ENCODE measurements around the gene IL10. TPM values are rescaled to one million over a fixed set of nuclear protein-coding genes. Genes with fewer than 3 reads are reported as not detected.

Gene IL10
- total and polyA plus RNA-seq, 8 donors = 0.05 to 0.81 (median 0.24) TPM; not detected in 1

DNA sequence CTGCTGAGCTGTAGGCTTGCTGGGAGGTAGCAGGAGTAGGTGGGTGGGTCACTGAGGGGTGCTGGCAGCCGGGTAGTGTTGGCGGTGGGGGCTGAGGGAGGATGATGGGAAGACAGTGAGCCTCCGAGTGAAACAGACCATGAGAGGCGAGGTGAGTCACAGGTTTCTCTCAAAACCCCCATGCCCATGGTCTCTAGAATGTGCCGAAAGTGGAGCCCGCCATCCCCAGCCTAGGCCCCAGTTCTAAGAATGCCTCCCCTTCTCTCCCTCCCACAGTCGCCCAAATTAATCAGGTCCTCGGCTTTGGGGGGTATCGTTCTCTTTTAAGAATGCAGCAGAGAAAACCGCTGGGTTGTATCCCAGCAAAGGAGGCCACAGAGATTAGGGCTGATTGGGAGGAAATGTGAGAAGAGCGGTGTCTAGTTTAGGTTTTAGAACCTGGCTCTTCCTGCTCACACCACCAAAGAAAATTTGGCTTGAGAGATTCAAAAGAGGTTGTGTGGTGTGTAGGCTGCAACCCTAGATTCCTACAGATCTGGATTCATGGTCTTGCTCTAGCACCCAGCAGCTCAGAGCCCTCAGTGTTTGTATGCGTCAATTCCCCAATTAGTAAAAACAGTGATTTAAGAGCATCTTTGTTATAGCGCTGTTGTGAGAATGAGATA, 29.4 kb downstream of the IL10 start:
- no peak for FAIRE-seq
- Histone ChIP-seq H3K4me1 (peaks cover 0 to 5% (median 0%) of the 10 kb centered on the region in 3 donors), H3K27me3 (no peaks in the 10 kb centered on the region)

GRCh38 chr1:206741142-206741701, 31.1 kb downstream of the IL10 start:
- ATAC-seq = no peak
- whole genome bisulfite sequencing, 2 donors = 79 to 84% methylated on average over 6 of the region's 6 CpGs
- H3K27ac ChIP-seq = no peak overlapping the region

More for the DNA sequence above, 29.4 kb downstream of the IL10 start:
- Histone ChIP-seq H3K36me3 (no peaks in the 10 kb centered on the region), H3K4me3 (no peak overlapping the region), H3K27ac (no peak overlapping the region), H3K9me3 (no peaks in the 10 kb centered on the region)
- WGBS, 2 donors = 72 to 75% methylated on average over 13 of the region's 13 CpGs
- ATAC-seq (no peak), DNase-seq (no peak)
- TF ChIP-seq, protein P1, sequence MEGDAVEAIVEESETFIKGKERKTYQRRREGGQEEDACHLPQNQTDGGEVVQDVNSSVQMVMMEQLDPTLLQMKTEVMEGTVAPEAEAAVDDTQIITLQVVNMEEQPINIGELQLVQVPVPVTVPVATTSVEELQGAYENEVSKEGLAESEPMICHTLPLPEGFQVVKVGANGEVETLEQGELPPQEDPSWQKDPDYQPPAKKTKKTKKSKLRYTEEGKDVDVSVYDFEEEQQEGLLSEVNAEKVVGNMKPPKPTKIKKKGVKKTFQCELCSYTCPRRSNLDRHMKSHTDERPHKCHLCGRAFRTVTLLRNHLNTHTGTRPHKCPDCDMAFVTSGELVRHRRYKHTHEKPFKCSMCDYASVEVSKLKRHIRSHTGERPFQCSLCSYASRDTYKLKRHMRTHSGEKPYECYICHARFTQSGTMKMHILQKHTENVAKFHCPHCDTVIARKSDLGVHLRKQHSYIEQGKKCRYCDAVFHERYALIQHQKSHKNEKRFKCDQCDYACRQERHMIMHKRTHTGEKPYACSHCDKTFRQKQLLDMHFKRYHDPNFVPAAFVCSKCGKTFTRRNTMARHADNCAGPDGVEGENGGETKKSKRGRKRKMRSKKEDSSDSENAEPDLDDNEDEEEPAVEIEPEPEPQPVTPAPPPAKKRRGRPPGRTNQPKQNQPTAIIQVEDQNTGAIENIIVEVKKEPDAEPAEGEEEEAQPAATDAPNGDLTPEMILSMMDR (IDR thresholded peaks at IDR 0.05) = no peak
- intact Hi-C loops (cut with DNase I) = no loop called here

GRCh38 chr1:206739411-206740076, 32.8 kb downstream of the IL10 start:
- DNase-seq (peak in 1 of 6 donors; percentile 29), ATAC-seq (peak in 3 of 4 donors; percentile 17 to 46 (median 39)), FAIRE-seq (no peak)
- H3K36me3 ChIP-seq = no peaks in the 10 kb centered on the region
- peaks cover 0 to 8% (median 0%) of the 10 kb centered on the region in 3 donors for H3K4me1 ChIP-seq
- no peaks in the 10 kb centered on the region for H3K27me3 ChIP-seq
- WGBS, 2 donors = 42 to 66% methylated on average over 5 of the region's 5 CpGs
- no peak overlapping the region for H3K4me3 ChIP-seq
- TF ChIP-seq, protein P1 (IDR thresholded peaks at IDR 0.05) = no peak
- no peaks in the 10 kb centered on the region for H3K9me3 ChIP-seq
- intact Hi-C loops (cut with DNase I) = loop anchor here in 2 of 3 donors (5.0 to 10.0 kb wide), 2 partner anchors 173 to 245 kb away; no protein-coding TSS in a partner anchor
- no peak overlapping the region for H3K27ac ChIP-seq

More at GRCh38 chr1:206741142-206741701, 31.1 kb downstream of the IL10 start:
- TF ChIP-seq, protein P1 (IDR thresholded peaks at IDR 0.05) = no peak
- no peak overlapping the region for H3K4me3 ChIP-seq
- no peak for DNase-seq
- no peak for FAIRE-seq
- no peaks in the 10 kb centered on the region for H3K9me3 ChIP-seq
- H3K4me1 ChIP-seq = peaks cover 0 to 8% (median 0%) of the 10 kb centered on the region in 3 donors
- H3K36me3 ChIP-seq = no peaks in the 10 kb centered on the region
- intact Hi-C loops (cut with DNase I) = no loop called here
- H3K27me3 ChIP-seq = no peaks in the 10 kb centered on the region

DNA sequence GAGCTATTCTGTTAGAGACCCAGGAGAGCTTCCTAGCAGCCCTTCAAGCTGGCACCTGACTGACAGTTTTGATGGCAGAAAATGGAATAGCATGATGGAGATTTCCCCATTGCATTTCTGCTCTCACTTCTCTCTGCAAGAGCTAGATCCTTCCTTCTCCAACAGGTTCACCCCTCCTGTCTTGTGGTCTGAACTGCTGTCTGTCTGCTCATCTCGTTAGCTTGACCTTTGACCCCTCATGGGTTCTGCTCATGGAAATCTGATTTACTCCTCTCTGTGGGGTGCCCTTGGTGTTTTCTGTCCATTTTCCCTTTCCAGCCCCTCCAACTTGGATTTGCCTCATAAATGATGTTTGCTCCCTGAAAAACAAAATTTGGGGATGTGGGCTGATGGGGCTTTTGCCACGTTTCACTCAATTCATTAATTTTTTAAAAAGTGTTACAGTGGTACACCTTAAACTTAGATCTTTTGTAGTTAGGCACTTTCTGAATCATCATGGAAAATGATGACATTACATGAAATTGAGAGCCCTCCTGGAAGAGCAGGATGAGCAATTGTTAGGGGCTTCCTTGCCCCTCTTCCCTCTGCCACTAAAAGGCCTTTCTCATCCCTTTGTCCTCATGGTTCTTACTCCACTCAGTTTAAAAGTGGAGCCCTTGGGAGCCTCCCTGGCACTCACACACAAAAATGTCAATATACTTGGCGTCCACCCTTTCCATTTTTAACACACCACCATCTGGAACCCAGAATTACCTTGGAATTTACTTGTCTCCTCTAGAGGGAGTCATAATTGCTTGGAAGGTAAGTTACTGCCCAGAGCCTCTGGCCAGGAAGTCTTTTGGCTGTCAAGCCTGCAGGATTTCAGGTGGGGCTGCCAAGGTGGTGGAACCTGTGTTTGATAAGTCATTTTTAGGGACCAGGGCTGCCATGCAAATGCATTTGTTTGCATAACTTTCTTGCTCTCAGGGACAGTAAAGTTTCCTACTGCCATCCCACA, 33.6 kb downstream of the IL10 start:
- Histone ChIP-seq H3K4me3 (no peak overlapping the region), H3K9me3 (no peaks in the 10 kb centered on the region), H3K36me3 (no peaks in the 10 kb centered on the region), H3K4me1 (peaks cover 0 to 8% (median 0%) of the 10 kb centered on the region in 3 donors), H3K27me3 (no peaks in the 10 kb centered on the region), H3K27ac (no peak overlapping the region)
- DNase-seq (peak in 1 of 6 donors; percentile 24), FAIRE-seq (no peak), ATAC-seq (peak in 3 of 4 donors; percentile 45 to 79 (median 63))
- intact Hi-C loops (cut with DNase I) = loop anchor here in 2 of 3 donors (5.0 to 10.0 kb wide), 2 partner anchors 174 to 246 kb away; no protein-coding TSS in a partner anchor
- 54% methylated on average over 3 of the region's 3 CpGs for WGBS, 2 donors
- TF ChIP-seq, protein P1 (IDR thresholded peaks at IDR 0.05) = no peak
